Neural cell (in vitro differentiated cells): Measurements from ENCODE around the gene AIF1.

Experiments used
- CTCF ChIP-seq: fragments of 450-650 bp; IDR thresholded peaks from 2 replicates; pipeline ENCODE4 v1.5.1; 2014; ENCODE audit warnings: antibody characterized with exemption, mild to moderate bottlenecking, moderate library complexity; ENCODE audit not compliant: poor library complexity, severe bottlenecking
- EP300 ChIP-seq: fragments of 450-650 bp; conservative IDR thresholded peaks from 2 replicates; pipeline ENCODE4 v1.6.1; 2014; ENCODE audit warnings: antibody characterized with exemption, mild to moderate bottlenecking, moderate library complexity; ENCODE audit not compliant: poor library complexity, severe bottlenecking
- EZH2 ChIP-seq: fragments of 200-600, 300-800 bp; shearing (Covaris generic), sonication (generic); IDR thresholded peaks from 2 replicates; pipeline ENCODE4 v1.6.1; 2014; ENCODE audit warnings: antibody characterized with exemption, low read length, borderline replicate concordance, mild to moderate bottlenecking; ENCODE audit not compliant: insufficient read depth, poor library complexity, severe bottlenecking
- MXI1 ChIP-seq: fragments of 450-650 bp; conservative IDR thresholded peaks from 2 replicates; pipeline ENCODE4 v1.6.1; 2014; ENCODE audit warnings: antibody characterized with exemption, mild to moderate bottlenecking; ENCODE audit not compliant: poor library complexity, severe bottlenecking
- POLR2AphosphoS5 ChIP-seq: IDR thresholded peaks from 2 replicates; pipeline ENCODE4 v1.6.1; 2012
- TAF1 ChIP-seq: IDR thresholded peaks from 2 replicates; pipeline ENCODE4 v1.6.1; 2012; ENCODE audit warnings: low read depth
- TF ChIP-seq, protein P1 (sequence below): IDR thresholded peaks from 2 replicates; pipeline ENCODE4 v1.6.1; 2012; ENCODE audit warnings: borderline replicate concordance

- TF ChIP-seq MXI1 = no peak
- TF ChIP-seq CTCF = no peak
- TF ChIP-seq TAF1 = no peak
- TF ChIP-seq, protein P1, sequence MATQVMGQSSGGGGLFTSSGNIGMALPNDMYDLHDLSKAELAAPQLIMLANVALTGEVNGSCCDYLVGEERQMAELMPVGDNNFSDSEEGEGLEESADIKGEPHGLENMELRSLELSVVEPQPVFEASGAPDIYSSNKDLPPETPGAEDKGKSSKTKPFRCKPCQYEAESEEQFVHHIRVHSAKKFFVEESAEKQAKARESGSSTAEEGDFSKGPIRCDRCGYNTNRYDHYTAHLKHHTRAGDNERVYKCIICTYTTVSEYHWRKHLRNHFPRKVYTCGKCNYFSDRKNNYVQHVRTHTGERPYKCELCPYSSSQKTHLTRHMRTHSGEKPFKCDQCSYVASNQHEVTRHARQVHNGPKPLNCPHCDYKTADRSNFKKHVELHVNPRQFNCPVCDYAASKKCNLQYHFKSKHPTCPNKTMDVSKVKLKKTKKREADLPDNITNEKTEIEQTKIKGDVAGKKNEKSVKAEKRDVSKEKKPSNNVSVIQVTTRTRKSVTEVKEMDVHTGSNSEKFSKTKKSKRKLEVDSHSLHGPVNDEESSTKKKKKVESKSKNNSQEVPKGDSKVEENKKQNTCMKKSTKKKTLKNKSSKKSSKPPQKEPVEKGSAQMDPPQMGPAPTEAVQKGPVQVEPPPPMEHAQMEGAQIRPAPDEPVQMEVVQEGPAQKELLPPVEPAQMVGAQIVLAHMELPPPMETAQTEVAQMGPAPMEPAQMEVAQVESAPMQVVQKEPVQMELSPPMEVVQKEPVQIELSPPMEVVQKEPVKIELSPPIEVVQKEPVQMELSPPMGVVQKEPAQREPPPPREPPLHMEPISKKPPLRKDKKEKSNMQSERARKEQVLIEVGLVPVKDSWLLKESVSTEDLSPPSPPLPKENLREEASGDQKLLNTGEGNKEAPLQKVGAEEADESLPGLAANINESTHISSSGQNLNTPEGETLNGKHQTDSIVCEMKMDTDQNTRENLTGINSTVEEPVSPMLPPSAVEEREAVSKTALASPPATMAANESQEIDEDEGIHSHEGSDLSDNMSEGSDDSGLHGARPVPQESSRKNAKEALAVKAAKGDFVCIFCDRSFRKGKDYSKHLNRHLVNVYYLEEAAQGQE = no peak
- TF ChIP-seq EP300 = no peak
- TF ChIP-seq POLR2AphosphoS5 = no peak
- no peak for TF ChIP-seq EZH2
Measured at GRCh38 chr6:31640612-31641011, 25.6 kb downstream of the AIF1 start.
